ENCODE data around the gene SNCAIP. TPM values are rescaled to one million over a fixed set of nuclear protein-coding genes. Genes with fewer than 3 reads are reported as not detected.

The SNCAIP gene
- polyA plus RNA-seq, 1 experiment = 12.3 TPM

GRCh38 chr5:122321921-122322320 lies 9.9 kb downstream of the SNCAIP start:
- no peak for TF ChIP-seq CTCF (IDR thresholded peaks at IDR 0.05; ENCODE audit: low read depth, low read length)
- no peaks in the 10 kb centered on the region for H3K9me3 ChIP-seq (ENCODE audit: control insufficient read depth, insufficient read depth, low read length)

GRCh38 chr5:122322801-122323548 lies 10.9 kb downstream of the SNCAIP start:
- ChIA-PET CTCF (interaction anchor here (0.9 to 3.9 kb wide), 3 partner anchors 26 to 130 kb away, joined by 3 to 15 read pairs (median 3); no protein-coding TSS in a partner anchor), POLR2A (no interaction called here)
- no peak for TF ChIP-seq CTCF (IDR thresholded peaks at IDR 0.05; ENCODE audit: low read depth, low read length)
- Histone ChIP-seq H3K27me3 (ENCODE audit: control insufficient read depth, insufficient read depth, low read length) (no peaks in the 10 kb centered on the region), H3K27ac (ENCODE audit: low read depth, low read length) (no peak overlapping the region), H3K4me3 (ENCODE audit: low read depth, low read length) (no peak overlapping the region), H3K9me3 (ENCODE audit: control insufficient read depth, insufficient read depth, low read length) (no peaks in the 10 kb centered on the region)
- DNase-seq (ENCODE audit: low read depth, low spot score) = no peak

More at GRCh38 chr5:122321921-122322320, 9.9 kb downstream of the SNCAIP start:
- DNase-seq (ENCODE audit: low read depth, low spot score) = no peak
- H3K27ac ChIP-seq (ENCODE audit: low read depth, low read length) = no peak overlapping the region
- ChIA-PET POLR2A (no interaction called here), CTCF (interaction anchor here (0.5 to 3.9 kb wide), 3 partner anchors 25 to 837 kb away, joined by 3 to 15 read pairs (median 3); no protein-coding TSS in a partner anchor)
- no peak overlapping the region for H3K4me3 ChIP-seq (ENCODE audit: low read depth, low read length)
- no peaks in the 10 kb centered on the region for H3K27me3 ChIP-seq (ENCODE audit: control insufficient read depth, insufficient read depth, low read length)

- no peaks in the 10 kb centered on the region for H3K9me3 ChIP-seq (ENCODE audit: control insufficient read depth, insufficient read depth, low read length)
- H3K4me3 ChIP-seq (ENCODE audit: low read depth, low read length) = no peak overlapping the region
- no peak for DNase-seq (ENCODE audit: low read depth, low spot score)
- no peaks in the 10 kb centered on the region for H3K27me3 ChIP-seq (ENCODE audit: control insufficient read depth, insufficient read depth, low read length)
- no peak for TF ChIP-seq CTCF (IDR thresholded peaks at IDR 0.05; ENCODE audit: low read depth, low read length)
- ChIA-PET POLR2A (no interaction called here), CTCF (interaction anchor here (1.2 to 3.9 kb wide), 2 partner anchors 128 to 130 kb away, joined by 3 to 15 read pairs; no protein-coding TSS in a partner anchor)
- no peak overlapping the region for H3K27ac ChIP-seq (ENCODE audit: low read depth, low read length)
Observed at GRCh38 chr5:122323738-122324137, 11.7 kb downstream of the SNCAIP start.

GRCh38 chr5:122327110-122327509 lies 15.1 kb downstream of the SNCAIP start:
- Histone ChIP-seq H3K9me3 (ENCODE audit: control insufficient read depth, insufficient read depth, low read length) (no peaks in the 10 kb centered on the region), H3K27ac (ENCODE audit: low read depth, low read length) (no peak overlapping the region), H3K27me3 (ENCODE audit: control insufficient read depth, insufficient read depth, low read length) (no peaks in the 10 kb centered on the region), H3K4me3 (ENCODE audit: low read depth, low read length) (no peak overlapping the region)
- no peak for TF ChIP-seq CTCF (IDR thresholded peaks at IDR 0.05; ENCODE audit: low read depth, low read length)
- no peak for DNase-seq (ENCODE audit: low read depth, low spot score)
- CTCF ChIA-PET = interaction anchor here (0.6 kb wide), 1 partner anchor 60 kb away, joined by 3 read pairs; no protein-coding TSS in a partner anchor
- POLR2A ChIA-PET = interaction anchor here (0.7 kb wide), 1 partner anchor 129 kb away, joined by 15 read pairs; no protein-coding TSS in a partner anchor

GRCh38 chr5:122330881-122331280 lies 18.8 kb downstream of the SNCAIP start:
- Histone ChIP-seq H3K27ac (ENCODE audit: low read depth, low read length) (no peak overlapping the region), H3K4me3 (ENCODE audit: low read depth, low read length) (no peak overlapping the region), H3K27me3 (ENCODE audit: control insufficient read depth, insufficient read depth, low read length) (no peaks in the 10 kb centered on the region), H3K9me3 (ENCODE audit: control insufficient read depth, insufficient read depth, low read length) (no peaks in the 10 kb centered on the region)
- DNase-seq (ENCODE audit: low read depth, low spot score) = no peak
- ChIA-PET CTCF (no interaction called here), POLR2A (no interaction called here)
- TF ChIP-seq CTCF (IDR thresholded peaks at IDR 0.05; ENCODE audit: low read depth, low read length) = no peak
